ENCODE data around the gene GUSB. TPM values are rescaled to one million over a fixed set of nuclear protein-coding genes. Genes with fewer than 3 reads are reported as not detected.
"Not testable (repeated sequence)": the region's sequence is repeated elsewhere in the genome, so short reads cannot be mapped to it uniquely, and the experiment has no call there.

GUSB gene
- total RNA-seq, 2 experiments from 2014 or later = 42.8 to 44.0 TPM

DNA sequence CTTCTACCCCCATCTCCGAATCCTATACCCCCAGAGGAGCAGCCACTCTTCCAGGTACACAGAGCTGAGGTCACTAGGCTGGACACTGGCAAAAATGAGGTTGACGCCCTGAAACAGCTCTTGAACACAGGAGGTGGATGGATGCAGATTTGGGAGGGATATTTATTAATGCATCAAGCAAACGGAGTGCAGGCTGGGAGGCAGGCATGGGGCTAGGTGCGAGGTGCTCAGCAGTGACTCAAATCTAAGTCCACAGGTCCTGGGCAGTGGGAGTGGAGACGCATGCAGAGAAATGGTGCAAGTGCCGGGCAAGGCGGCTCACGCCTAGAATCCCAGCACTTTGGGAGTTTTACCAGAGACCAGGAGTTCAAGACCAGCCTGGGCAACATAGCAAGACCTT is 11.0 kb downstream of the GUSB start:
- H3K36me3 Mint-ChIP-seq (ENCODE audit: low read depth) = peaks cover 39% of the 10 kb centered on the region
- no peaks in the 10 kb centered on the region for H3K9me3 Mint-ChIP-seq
- CTCF ChIA-PET = interaction anchor here (0.6 to 0.7 kb wide), 2 partner anchors 575 to 612 kb away, joined by 3 read pairs; no protein-coding TSS in a partner anchor
- H3K4me3 Mint-ChIP-seq = no peak overlapping the region
- no peak overlapping the region for H3K27ac Mint-ChIP-seq
- intact Hi-C loops (cut with micrococcal nuclease) = no loop called here
- H3K27me3 Mint-ChIP-seq (ENCODE audit: low read depth) = no peaks in the 10 kb centered on the region
- DNase-seq = no peak
- H3K4me1 Mint-ChIP-seq (ENCODE audit: low read depth) = no peaks in the 10 kb centered on the region

DNA sequence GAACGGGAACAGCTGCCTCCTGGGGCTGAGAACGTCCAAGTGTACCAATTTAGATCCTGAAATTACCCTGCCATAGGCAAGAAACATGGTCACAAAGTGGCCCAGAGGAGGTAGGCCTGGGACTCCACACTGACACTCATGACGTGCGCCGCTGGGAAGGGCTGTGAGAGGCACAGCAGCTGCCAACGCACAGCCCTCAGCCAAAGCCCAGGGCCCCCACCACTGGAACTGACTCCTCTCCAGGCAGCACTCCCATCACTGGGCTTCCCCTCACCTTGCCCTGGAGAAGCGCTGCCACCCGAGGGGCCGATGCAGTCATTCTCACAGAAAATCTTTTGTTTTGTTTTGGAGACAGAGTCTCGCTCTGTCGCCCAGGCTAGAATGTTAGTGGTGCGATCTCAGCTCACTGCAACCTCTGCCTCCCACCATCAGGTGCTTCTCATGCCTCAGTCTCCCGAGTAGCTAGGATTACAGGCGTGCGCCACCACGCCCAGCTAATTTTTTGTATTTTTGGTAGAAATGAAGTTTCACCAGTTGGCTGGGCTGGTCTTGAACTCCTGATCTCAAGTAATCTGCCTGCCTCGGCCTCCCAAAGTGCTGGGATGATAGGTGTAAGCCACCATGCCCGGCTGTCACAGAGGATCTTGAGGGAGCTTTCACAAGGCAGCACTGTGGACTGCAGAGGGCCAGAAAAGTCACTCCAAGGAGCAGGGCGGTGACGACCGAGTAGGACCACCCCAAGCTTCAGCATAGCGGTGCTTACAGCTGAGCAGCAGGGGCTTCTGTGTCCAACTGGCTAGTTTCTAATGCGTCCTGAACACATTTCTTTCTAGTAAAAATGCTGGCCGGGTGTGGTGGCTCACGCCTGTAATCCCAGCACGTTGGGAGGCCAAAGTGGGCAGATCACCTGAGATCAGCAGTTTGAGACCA is 13.5 kb downstream of the GUSB start:
- peak overlapping the region; percentile 8 for H3K27ac Mint-ChIP-seq
- H3K27me3 Mint-ChIP-seq (ENCODE audit: low read depth) = no peaks in the 10 kb centered on the region
- CTCF ChIA-PET = no interaction called here
- no peak for DNase-seq
- intact Hi-C loops (cut with micrococcal nuclease) = no loop called here
- H3K4me3 Mint-ChIP-seq = no peak overlapping the region
- no peaks in the 10 kb centered on the region for H3K4me1 Mint-ChIP-seq (ENCODE audit: low read depth)
- no peaks in the 10 kb centered on the region for H3K9me3 Mint-ChIP-seq
- H3K36me3 Mint-ChIP-seq (ENCODE audit: low read depth) = peaks cover 41% of the 10 kb centered on the region

DNA sequence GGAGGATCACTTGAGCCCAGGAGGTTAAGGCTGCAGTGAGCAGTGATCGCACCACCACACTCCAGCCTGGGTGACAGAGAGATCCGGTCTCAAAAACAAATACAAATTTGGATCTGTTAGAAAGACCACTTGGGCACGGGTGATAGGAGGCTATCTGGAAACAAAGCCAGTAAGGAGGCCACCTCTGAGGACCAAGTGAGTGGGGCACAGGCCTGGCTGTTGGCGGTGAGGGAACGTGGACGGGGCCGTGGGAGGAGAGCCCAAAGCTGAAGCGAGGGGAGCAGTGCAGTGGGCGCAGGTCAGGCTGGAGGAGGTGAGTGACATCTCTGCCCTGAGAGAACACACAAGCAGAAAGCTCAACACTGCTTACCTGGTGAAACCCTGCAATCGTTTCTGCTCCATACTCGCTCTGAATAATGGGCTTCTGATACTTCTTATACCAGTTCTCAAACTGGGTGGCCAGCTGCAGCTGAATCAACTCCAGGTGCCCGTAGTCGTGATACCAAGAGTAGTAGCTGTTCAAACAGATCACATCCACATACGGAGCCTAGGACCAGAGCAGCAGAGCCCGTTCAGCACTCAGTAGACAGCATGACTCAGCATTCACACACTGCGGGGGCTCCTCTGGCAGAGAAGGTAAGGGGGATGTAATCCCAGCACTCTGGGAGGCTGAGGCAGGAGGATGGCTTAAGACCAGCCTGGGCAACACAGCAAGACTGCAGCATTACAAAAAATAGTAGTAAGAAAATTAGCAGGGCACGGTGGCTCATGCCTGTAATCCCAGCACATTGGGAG is 14.5 kb downstream of the GUSB start:
- no peak overlapping the region for H3K4me3 Mint-ChIP-seq
- peak overlapping the region; percentile 46 for H3K27ac Mint-ChIP-seq
- intact Hi-C loops (cut with micrococcal nuclease) = no loop called here
- H3K27me3 Mint-ChIP-seq (ENCODE audit: low read depth) = no peaks in the 10 kb centered on the region
- H3K4me1 Mint-ChIP-seq (ENCODE audit: low read depth) = no peaks in the 10 kb centered on the region
- CTCF ChIA-PET = no interaction called here
- no peak for DNase-seq
- peaks cover 44% of the 10 kb centered on the region for H3K36me3 Mint-ChIP-seq (ENCODE audit: low read depth)
- H3K9me3 Mint-ChIP-seq = no peaks in the 10 kb centered on the region

DNA sequence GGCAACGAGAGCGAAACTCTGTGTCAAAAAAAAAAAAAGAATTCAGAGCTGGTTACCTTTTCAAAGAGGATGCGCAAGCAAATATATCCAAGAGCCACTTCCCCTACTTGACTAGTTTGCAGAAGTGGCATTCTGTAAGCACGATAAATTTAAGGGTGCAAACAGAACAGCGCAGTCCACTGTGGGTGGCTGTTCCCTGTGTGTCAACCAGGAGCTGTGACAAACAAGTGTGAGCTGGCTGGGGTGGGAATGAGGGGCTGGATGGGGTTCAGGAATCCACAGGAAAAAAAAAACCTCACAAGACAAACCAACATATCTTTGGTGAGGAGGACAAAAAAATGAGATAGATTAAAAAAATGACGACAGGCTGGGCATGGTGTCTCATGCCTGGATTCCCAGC is 15.9 kb downstream of the GUSB start:
- DNase-seq = no peak
- no peak overlapping the region for H3K27ac Mint-ChIP-seq
- H3K4me3 Mint-ChIP-seq = no peak overlapping the region
- intact Hi-C loops (cut with micrococcal nuclease) = no loop called here
- H3K4me1 Mint-ChIP-seq (ENCODE audit: low read depth) = no peaks in the 10 kb centered on the region
- peaks cover 42% of the 10 kb centered on the region for H3K36me3 Mint-ChIP-seq (ENCODE audit: low read depth)
- CTCF ChIA-PET = no interaction called here
- no peaks in the 10 kb centered on the region for H3K27me3 Mint-ChIP-seq (ENCODE audit: low read depth)
- no peaks in the 10 kb centered on the region for H3K9me3 Mint-ChIP-seq

DNA sequence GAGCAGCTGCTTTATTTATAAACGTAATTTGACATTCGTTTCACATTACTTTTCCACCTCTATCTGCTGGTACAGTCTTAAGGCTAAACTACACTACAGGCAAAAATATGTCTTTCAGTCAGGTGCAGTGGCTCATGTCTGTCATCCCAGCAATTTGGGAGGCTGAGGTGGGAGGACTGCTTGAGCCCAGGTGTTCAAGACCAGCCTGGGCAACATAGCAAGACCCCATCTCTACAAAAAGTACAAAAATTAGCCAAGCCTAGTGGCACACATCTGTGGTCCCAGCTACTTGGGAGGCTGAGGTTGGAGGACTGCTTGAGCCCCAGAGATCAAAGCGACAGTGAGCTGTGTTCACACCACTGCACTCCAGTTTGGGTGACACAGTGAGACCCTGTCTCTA is 17.3 kb downstream of the GUSB start:
- CTCF ChIA-PET; H3K4me1 Mint-ChIP-seq (ENCODE audit: low read depth); DNase-seq; H3K4me3 Mint-ChIP-seq; H3K9me3 Mint-ChIP-seq; H3K27ac Mint-ChIP-seq; H3K27me3 Mint-ChIP-seq (ENCODE audit: low read depth); intact Hi-C loops (cut with micrococcal nuclease): not testable (repeated sequence)
- peaks cover 41% of the 10 kb centered on the region for H3K36me3 Mint-ChIP-seq (ENCODE audit: low read depth)

DNA sequence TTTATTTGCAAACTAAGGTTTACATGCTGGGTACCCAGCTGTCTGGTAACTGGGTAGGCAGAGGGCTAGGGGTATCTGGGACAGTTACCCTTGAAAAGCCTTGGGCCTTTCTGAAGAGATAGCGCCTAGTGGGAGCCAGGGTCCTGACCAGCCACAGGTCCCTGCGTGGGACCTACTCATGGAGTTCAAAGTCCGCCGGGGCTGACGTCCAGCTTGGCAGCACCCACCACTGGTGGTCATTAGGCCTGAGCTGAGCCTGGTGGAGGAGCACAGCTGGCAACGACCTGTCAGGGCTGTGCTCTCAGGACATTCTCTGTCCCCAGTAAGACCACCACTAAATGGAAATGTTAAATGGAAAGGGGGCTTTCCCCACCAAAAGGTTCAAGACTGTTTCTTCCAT is 20.0 kb downstream of the GUSB start:
- H3K4me1 Mint-ChIP-seq (ENCODE audit: low read depth) = no peaks in the 10 kb centered on the region
- intact Hi-C loops (cut with micrococcal nuclease) = no loop called here
- H3K9me3 Mint-ChIP-seq = no peaks in the 10 kb centered on the region
- CTCF ChIA-PET = no interaction called here
- H3K27ac Mint-ChIP-seq = no peak overlapping the region
- no peak overlapping the region for H3K4me3 Mint-ChIP-seq
- no peaks in the 10 kb centered on the region for H3K27me3 Mint-ChIP-seq (ENCODE audit: low read depth)
- H3K36me3 Mint-ChIP-seq (ENCODE audit: low read depth) = peaks cover 34% of the 10 kb centered on the region
- DNase-seq = no peak

DNA sequence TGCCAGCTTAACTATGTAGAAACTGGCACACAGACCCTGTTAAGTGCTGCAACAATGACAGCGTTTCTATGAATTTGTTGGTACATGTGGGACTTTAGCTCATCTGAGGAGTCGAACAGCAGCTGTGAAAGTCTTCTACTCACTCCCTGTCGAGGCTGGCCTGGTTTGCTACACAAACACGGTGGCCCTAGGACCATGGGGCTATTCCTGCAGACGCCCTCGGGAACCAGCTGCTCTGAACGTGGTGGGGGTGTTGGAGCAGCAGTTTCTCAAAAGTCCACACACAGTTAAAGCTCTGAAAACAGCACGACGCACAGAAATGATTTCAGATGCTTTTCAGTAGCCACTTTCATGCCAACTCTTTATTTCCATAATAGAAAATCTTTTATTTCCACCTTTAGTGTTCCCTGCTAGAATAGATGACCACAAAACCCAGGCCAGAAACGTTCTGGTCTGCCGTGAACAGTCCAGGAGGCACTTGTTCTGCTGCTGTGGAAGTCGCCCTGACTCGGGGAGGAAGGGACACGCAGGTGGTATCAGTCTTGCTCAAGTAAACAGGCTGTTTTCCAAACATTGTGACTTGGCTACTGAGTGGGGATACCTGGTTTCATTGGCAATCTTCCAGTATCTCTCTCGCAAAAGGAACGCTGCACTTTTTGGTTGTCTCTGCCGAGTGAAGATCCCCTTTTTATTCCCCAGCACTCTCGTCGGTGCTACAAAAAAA is 21.5 kb downstream of the GUSB start:
- Mint-ChIP-seq H3K36me3 (ENCODE audit: low read depth) (peaks cover 27% of the 10 kb centered on the region), H3K4me3 (no peak overlapping the region), H3K27me3 (ENCODE audit: low read depth) (no peaks in the 10 kb centered on the region), H3K4me1 (ENCODE audit: low read depth) (no peaks in the 10 kb centered on the region), H3K27ac (no peak overlapping the region), H3K9me3 (no peaks in the 10 kb centered on the region)
- CTCF ChIA-PET = interaction anchor here (0.6 kb wide), 1 partner anchor 118 kb away, joined by 3 read pairs; no protein-coding TSS in a partner anchor
- intact Hi-C loops (cut with micrococcal nuclease) = no loop called here
- no peak for DNase-seq

DNA sequence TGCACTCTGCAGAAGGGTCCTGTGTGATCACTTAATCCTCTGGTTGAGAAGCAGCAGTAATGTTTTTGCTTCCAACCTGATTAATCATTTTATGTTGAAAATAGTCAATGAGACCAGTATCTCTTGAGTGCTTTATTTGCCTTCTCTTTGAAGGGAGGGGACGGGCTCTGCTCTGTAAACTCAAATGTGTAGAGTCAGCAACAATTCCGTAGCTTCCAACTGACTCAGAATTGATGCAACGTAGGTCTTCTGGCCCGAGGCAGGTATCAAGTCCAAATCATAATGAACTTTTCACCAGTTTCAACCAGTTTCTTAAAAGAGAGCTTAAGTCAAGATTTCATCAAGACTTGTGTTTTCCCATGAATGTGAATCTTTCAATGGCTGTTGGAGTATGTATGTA is 26.3 kb downstream of the GUSB start:
- Mint-ChIP-seq H3K27me3 (ENCODE audit: low read depth) (no peaks in the 10 kb centered on the region), H3K27ac (no peak overlapping the region), H3K9me3 (no peaks in the 10 kb centered on the region), H3K4me1 (ENCODE audit: low read depth) (no peaks in the 10 kb centered on the region), H3K36me3 (ENCODE audit: low read depth) (peaks cover 21% of the 10 kb centered on the region), H3K4me3 (no peak overlapping the region)
- intact Hi-C loops (cut with micrococcal nuclease) = no loop called here
- CTCF ChIA-PET = no interaction called here
- DNase-seq = no peak

DNA sequence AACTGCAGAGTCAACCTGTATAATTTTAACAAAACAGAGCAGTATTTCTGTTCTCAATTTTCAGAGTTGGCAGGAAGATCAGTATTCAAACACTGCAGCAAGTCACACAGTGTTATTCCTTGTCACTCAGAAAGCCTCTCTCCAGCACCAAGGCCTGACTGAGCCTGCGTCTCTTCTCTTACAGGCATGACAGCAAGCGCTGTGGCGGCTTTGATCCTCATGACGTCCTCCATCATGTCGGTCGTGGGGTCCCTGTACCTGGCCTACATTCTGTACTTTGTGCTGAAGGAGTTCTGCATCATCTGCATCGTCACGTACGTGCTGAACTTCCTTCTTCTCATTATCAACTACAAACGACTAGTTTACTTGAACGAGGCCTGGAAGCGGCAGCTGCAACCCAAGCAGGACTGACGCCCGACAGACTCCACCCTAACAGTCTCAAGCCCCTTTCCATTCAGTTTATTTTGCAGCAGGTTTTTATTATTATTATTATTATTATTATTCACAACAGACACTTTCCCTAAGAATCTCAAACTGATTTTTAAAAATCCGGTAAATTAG is 28.0 kb downstream of the GUSB start:
- Mint-ChIP-seq H3K36me3 (ENCODE audit: low read depth) (peaks cover 15% of the 10 kb centered on the region), H3K9me3 (no peaks in the 10 kb centered on the region), H3K4me1 (ENCODE audit: low read depth) (no peaks in the 10 kb centered on the region), H3K27ac (no peak overlapping the region), H3K27me3 (ENCODE audit: low read depth) (no peaks in the 10 kb centered on the region), H3K4me3 (no peak overlapping the region)
- CTCF ChIA-PET = no interaction called here
- intact Hi-C loops (cut with micrococcal nuclease) = no loop called here
- DNase-seq = no peak

DNA sequence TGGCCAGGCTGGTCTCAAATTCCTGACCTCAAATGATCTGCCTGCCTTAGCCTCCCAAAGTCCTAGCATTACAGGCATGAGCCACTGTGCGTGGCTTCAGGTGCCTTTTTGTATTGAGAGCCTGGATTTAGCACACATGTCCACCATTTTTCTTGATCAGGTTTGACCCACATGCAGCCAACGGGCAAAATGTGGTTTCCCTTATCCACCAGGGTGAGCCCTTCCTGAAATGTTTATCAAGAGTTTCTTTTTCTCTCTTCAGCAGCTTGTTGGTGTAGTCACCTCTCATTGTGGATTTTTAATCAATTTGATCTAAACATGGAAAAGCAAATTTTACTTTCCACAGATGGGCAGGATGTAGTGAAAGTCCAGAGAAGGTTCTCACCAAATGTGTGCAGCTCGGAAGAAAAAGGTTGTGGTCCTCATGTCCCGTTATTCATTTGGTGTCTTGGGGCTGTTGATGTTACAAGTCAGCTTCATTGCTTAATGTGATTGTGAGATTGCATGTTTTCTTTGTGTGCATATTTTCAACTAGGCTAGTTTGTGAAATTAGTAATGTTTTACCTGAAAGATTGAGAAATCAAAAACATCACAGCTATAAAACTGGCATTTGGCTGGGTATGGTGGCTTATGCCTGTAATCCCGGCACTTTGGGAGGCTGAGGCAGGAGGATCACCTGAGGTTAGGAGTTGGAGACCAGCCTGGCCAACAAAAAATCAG is 28.9 kb downstream of the GUSB start:
- Mint-ChIP-seq H3K27me3 (ENCODE audit: low read depth) (no peaks in the 10 kb centered on the region), H3K9me3 (no peaks in the 10 kb centered on the region), H3K4me1 (ENCODE audit: low read depth) (no peaks in the 10 kb centered on the region), H3K4me3 (no peak overlapping the region), H3K27ac (no peak overlapping the region), H3K36me3 (ENCODE audit: low read depth) (peaks cover 15% of the 10 kb centered on the region)
- intact Hi-C loops (cut with micrococcal nuclease) = no loop called here
- DNase-seq = no peak
- CTCF ChIA-PET = no interaction called here

DNA sequence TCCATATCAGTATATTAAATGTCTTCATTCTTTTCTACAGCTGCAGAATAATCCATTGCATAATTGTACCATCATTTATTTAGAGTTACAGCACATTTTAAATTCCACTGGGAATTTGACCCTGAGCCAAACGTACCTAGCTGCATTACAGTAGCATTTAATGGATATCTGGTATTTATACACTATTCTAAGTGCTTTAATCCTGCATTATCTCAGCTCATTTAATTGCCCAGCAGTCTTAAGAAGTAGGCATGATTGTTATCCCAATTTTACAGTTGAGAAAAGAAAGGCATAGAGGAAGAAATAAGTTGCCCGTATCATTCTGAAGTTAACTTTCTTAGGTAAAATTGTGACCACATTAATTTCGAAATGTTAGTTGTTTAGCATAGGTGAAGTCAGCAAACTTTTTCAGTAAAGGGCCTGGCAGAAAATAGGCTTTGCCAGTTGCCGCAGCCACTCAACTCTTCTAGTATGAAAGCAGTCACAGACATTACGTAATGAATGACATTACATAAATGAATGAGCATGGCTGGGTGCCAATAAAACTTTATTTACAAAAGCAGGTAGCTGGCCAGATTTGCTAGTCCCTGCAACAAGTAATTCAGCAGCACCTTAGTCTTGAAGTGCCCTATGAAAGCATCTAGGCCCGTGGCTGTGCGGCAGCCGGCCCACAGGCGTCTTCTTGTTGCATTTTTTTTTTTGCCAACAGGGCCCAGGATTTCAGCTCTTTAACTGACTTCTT is 30.0 kb downstream of the GUSB start:
- Mint-ChIP-seq H3K4me1 (ENCODE audit: low read depth) (no peaks in the 10 kb centered on the region), H3K27ac (no peak overlapping the region), H3K4me3 (no peak overlapping the region), H3K36me3 (ENCODE audit: low read depth) (peaks cover 14% of the 10 kb centered on the region), H3K27me3 (ENCODE audit: low read depth) (no peaks in the 10 kb centered on the region), H3K9me3 (no peaks in the 10 kb centered on the region)
- intact Hi-C loops (cut with micrococcal nuclease) = no loop called here
- DNase-seq = no peak
- CTCF ChIA-PET = no interaction called here
